ENCODE data around the gene PRRT1.

The PRRT1 gene

GRCh38 chr6:32139590-32139989 lies 12.1 kb downstream of the PRRT1 start:
- H3K9ac ChIP-seq (ENCODE audit: low read depth, low read length) = no peak overlapping the region
- H3K36me3 ChIP-seq (ENCODE audit: insufficient read depth, low read length) = no peaks in the 10 kb centered on the region
- H3K9me3 ChIP-seq (ENCODE audit: control insufficient read depth, insufficient read depth, low read length) = no peaks in the 10 kb centered on the region
- H3K4me1 ChIP-seq (ENCODE audit: insufficient read depth, low read length) = no peaks in the 10 kb centered on the region

GRCh38 chr6:32137454-32137853 lies 14.3 kb downstream of the PRRT1 start:
- no peak overlapping the region for H3K9ac ChIP-seq (ENCODE audit: low read depth, low read length)
- no peaks in the 10 kb centered on the region for H3K9me3 ChIP-seq (ENCODE audit: control insufficient read depth, insufficient read depth, low read length)
- no peaks in the 10 kb centered on the region for H3K36me3 ChIP-seq (ENCODE audit: insufficient read depth, low read length)
- no peaks in the 10 kb centered on the region for H3K4me1 ChIP-seq (ENCODE audit: insufficient read depth, low read length)

- H3K4me1 ChIP-seq (ENCODE audit: insufficient read depth, low read length) = no peaks in the 10 kb centered on the region
- H3K9me3 ChIP-seq (ENCODE audit: control insufficient read depth, insufficient read depth, low read length) = no peaks in the 10 kb centered on the region
- no peaks in the 10 kb centered on the region for H3K36me3 ChIP-seq (ENCODE audit: insufficient read depth, low read length)
- no peak overlapping the region for H3K9ac ChIP-seq (ENCODE audit: low read depth, low read length)
These were observed 18.0 kb downstream of the PRRT1 start for GRCh38 chr6:32133786-32134185.

- Histone ChIP-seq H3K36me3 (ENCODE audit: insufficient read depth, low read length) (no peaks in the 10 kb centered on the region), H3K9ac (ENCODE audit: low read depth, low read length) (no peak overlapping the region), H3K9me3 (ENCODE audit: control insufficient read depth, insufficient read depth, low read length) (no peaks in the 10 kb centered on the region), H3K4me1 (ENCODE audit: insufficient read depth, low read length) (no peaks in the 10 kb centered on the region; the same call in 1 of the 2 replicates)
These were observed 19.6 kb downstream of the PRRT1 start for GRCh38 chr6:32132110-32132509.

GRCh38 chr6:32131439-32131948 lies 20.2 kb downstream of the PRRT1 start:
- Histone ChIP-seq H3K4me1 (ENCODE audit: insufficient read depth, low read length) (no peaks in the 10 kb centered on the region; the same call in 1 of the 2 replicates), H3K9ac (ENCODE audit: low read depth, low read length) (no peak overlapping the region), H3K36me3 (ENCODE audit: insufficient read depth, low read length) (no peaks in the 10 kb centered on the region), H3K9me3 (ENCODE audit: control insufficient read depth, insufficient read depth, low read length) (no peaks in the 10 kb centered on the region)

GRCh38 chr6:32129297-32130088 lies 22.2 kb downstream of the PRRT1 start:
- 0 out of 2 replicates have a peak, but pooled peaks cover 5% of the 10 kb centered on the region for H3K36me3 ChIP-seq (ENCODE audit: insufficient read depth, low read length)
- no peaks in the 10 kb centered on the region for H3K9me3 ChIP-seq (ENCODE audit: control insufficient read depth, insufficient read depth, low read length)
- H3K9ac ChIP-seq (ENCODE audit: low read depth, low read length) = peak overlapping the region; percentile 69
- no peaks in the 10 kb centered on the region; the same call in 1 of the 2 replicates for H3K4me1 ChIP-seq (ENCODE audit: insufficient read depth, low read length)

GRCh38 chr6:32128751-32129296 lies 22.9 kb downstream of the PRRT1 start:
- H3K4me1 ChIP-seq (ENCODE audit: insufficient read depth, low read length) = no peaks in the 10 kb centered on the region; the same call in 1 of the 2 replicates
- H3K9ac ChIP-seq (ENCODE audit: low read depth, low read length) = no peak overlapping the region
- H3K9me3 ChIP-seq (ENCODE audit: control insufficient read depth, insufficient read depth, low read length) = no peaks in the 10 kb centered on the region
- H3K36me3 ChIP-seq (ENCODE audit: insufficient read depth, low read length) = 0 out of 2 replicates have a peak, but pooled peaks cover 5% of the 10 kb centered on the region

GRCh38 chr6:32127717-32128592 lies 23.8 kb downstream of the PRRT1 start, which contains the start of gene ATF6B:
ATF6B (minus strand) TSS chr6:32128246; CDS start chr6:32128207, 39 bp downstream.
- H3K4me1 ChIP-seq (ENCODE audit: insufficient read depth, low read length) = no peaks in the 10 kb centered on the region; the same call in 1 of the 2 replicates
- no peaks in the 10 kb centered on the region for H3K9me3 ChIP-seq (ENCODE audit: control insufficient read depth, insufficient read depth, low read length)
- H3K9ac ChIP-seq (ENCODE audit: low read depth, low read length) = peak within 1 kb of the TSS; percentile 100
- 0 out of 2 replicates have a peak, but pooled peaks cover 5% of the 10 kb centered on the region for H3K36me3 ChIP-seq (ENCODE audit: insufficient read depth, low read length)

GRCh38 chr6:32127409-32127716 lies 24.4 kb downstream of the PRRT1 start:
- 0 out of 2 replicates have a peak, but pooled peaks cover 5% of the 10 kb centered on the region for H3K36me3 ChIP-seq (ENCODE audit: insufficient read depth, low read length)
- H3K9me3 ChIP-seq (ENCODE audit: control insufficient read depth, insufficient read depth, low read length) = no peaks in the 10 kb centered on the region
- peak overlapping the region; percentile 100; the same call in 1 of the 2 replicates for H3K9ac ChIP-seq (ENCODE audit: low read depth, low read length)
- H3K4me1 ChIP-seq (ENCODE audit: insufficient read depth, low read length) = no peaks in the 10 kb centered on the region; the same call in 1 of the 2 replicates

GRCh38 chr6:32126880-32127279 lies 24.9 kb downstream of the PRRT1 start:
- H3K4me1 ChIP-seq (ENCODE audit: insufficient read depth, low read length) = no peaks in the 10 kb centered on the region; the same call in 1 of the 2 replicates
- no peak overlapping the region for H3K9ac ChIP-seq (ENCODE audit: low read depth, low read length)
- H3K9me3 ChIP-seq (ENCODE audit: control insufficient read depth, insufficient read depth, low read length) = no peaks in the 10 kb centered on the region
- 0 out of 2 replicates have a peak, but pooled peaks cover 5% of the 10 kb centered on the region for H3K36me3 ChIP-seq (ENCODE audit: insufficient read depth, low read length)

- Histone ChIP-seq H3K9me3 (ENCODE audit: control insufficient read depth, insufficient read depth, low read length) (no peaks in the 10 kb centered on the region), H3K36me3 (ENCODE audit: insufficient read depth, low read length) (0 out of 2 replicates have a peak, but pooled peaks cover 5% of the 10 kb centered on the region), H3K9ac (ENCODE audit: low read depth, low read length) (no peak overlapping the region), H3K4me1 (ENCODE audit: insufficient read depth, low read length) (peaks cover 4% of the 10 kb centered on the region; the same call in 1 of the 2 replicates)
These were observed 28.1 kb downstream of the PRRT1 start for GRCh38 chr6:32123681-32124080.

GRCh38 chr6:32120573-32121059 lies 31.1 kb downstream of the PRRT1 start:
- H3K36me3 ChIP-seq (ENCODE audit: insufficient read depth, low read length) = no peaks in the 10 kb centered on the region
- H3K9me3 ChIP-seq (ENCODE audit: control insufficient read depth, insufficient read depth, low read length) = no peaks in the 10 kb centered on the region
- 0 out of 2 replicates have a peak, but pooled peaks cover 4% of the 10 kb centered on the region for H3K4me1 ChIP-seq (ENCODE audit: insufficient read depth, low read length)
- H3K9ac ChIP-seq (ENCODE audit: low read depth, low read length) = no peak overlapping the region

- H3K4me1 ChIP-seq (ENCODE audit: insufficient read depth, low read length) = 0 out of 2 replicates have a peak, but pooled peaks cover 4% of the 10 kb centered on the region
- H3K9ac ChIP-seq (ENCODE audit: low read depth, low read length) = no peak overlapping the region
- H3K9me3 ChIP-seq (ENCODE audit: control insufficient read depth, insufficient read depth, low read length) = no peaks in the 10 kb centered on the region
- H3K36me3 ChIP-seq (ENCODE audit: insufficient read depth, low read length) = no peaks in the 10 kb centered on the region
These were observed 32.7 kb downstream of the PRRT1 start for GRCh38 chr6:32118782-32119628.

All from ES-I3 (cell line).